ENCODE measurements around the gene ATRIP.
"Not testable (repeated sequence)": the region's sequence is repeated elsewhere in the genome, so short reads cannot be mapped to it uniquely, and the experiment has no call there.

The ATRIP gene

GRCh38 chr3:48467110-48467454 lies 20.5 kb downstream of the ATRIP start:
- no peak for DNase-seq

- DNase-seq = no peak
Observed at GRCh38 chr3:48467473-48468267, 21.1 kb downstream of the ATRIP start.

GRCh38 chr3:48468329-48468731 lies 21.8 kb downstream of the ATRIP start:
- DNase-seq = peak in 1 of 56 donors; percentile 33

DNA sequence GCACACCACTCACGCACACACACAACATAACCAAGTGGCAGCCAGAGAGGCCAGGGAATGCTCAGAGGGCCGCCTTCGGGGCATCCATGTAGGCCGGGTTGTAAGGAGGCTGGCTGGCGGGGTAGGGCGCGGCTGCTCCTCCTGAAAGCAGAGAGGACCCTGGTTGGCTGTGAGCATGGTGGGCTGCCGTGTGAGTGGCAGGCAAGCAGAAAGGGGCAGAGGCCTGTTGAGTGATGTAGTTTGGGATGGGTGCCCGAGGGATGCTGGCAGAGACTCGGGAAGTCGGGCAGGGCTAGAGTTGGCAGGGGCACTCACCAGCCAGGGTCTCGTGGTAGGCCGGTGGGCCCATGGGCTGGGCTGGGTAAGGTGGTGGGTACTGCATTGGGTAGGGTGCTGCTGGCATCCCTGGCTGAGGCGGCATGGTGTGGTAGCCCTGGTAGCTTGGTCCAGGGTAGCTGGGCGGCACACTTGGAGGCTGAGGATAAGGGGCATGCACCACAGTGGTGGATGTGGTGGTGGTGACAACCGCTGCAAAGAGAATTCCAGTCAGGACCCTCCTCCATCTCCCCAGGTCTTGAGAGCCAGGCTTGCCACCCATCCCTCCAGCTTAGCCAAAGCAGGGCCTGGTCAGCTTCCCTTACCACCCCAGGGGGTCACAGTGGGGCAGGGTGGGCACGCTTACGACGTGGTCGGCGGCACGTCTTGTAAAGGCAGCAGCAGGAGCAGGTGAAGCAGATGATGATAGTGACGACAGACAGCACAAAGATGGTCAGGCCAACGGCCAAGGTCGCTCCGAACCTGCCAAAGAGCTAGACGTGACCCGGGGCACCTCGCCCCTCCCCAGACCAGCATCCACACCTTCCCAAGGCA lies 22.7 kb downstream of the ATRIP start:
- peak in 20 of 56 donors; percentile 18 to 49 (median 34) for DNase-seq

DNA sequence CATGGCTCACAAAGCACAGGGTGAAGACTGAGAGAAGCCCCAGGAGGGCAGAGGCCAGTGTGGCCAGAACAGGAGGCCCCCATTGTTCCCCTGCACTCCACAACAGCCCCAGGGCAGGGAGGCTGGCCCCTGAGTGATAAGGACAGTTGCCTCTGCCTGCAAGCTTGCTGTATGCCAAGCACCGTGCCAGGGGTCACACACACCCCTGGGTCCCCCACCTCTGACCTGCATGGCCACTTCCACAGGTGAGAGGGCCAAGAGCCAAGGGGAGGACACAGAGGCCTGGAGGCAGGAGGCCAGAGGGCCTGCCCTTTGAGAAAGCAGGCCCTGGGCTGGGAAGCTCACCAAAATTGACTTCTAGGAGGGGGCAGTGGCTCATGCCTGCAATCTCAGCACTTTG lies 23.7 kb downstream of the ATRIP start:
- DNase-seq = no peak

GRCh38 chr3:48472673-48472922 lies 26.1 kb downstream of the ATRIP start:
- DNase-seq = peak in 3 of 56 donors; percentile 53 to 64 (median 57)

GRCh38 chr3:48472923-48473616 lies 26.5 kb downstream of the ATRIP start:
- peak in 53 of 56 donors; percentile 40 to 91 (median 75) for DNase-seq

- DNase-seq = no peak
Observed at GRCh38 chr3:48473617-48473952, 27.0 kb downstream of the ATRIP start.

GRCh38 chr3:48474031-48474430 lies 27.5 kb downstream of the ATRIP start:
- DNase-seq = not testable (repeated sequence)

DNA sequence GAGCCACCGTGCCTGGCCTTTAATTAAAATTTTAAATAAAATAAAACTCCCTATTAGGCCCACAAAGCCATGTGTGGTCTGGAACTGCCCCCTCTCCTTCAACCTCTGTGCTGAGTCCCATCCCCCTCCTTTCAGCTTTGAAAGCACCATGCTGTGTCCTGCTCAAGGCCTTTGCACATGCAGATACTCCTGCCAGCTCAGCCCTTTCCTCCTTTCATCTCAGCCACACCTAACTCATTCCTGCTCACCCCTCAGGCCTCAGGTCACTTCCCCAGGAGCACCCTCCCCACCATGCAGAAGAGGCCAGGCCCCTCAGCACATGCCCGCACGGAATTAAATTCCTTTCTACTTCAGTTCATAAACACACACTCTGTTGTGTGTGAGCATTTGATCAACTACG lies 28.1 kb downstream of the ATRIP start:
- no peak for DNase-seq

GRCh38 chr3:48475188-48475587 lies 28.7 kb downstream of the ATRIP start:
- DNase-seq = no peak

GRCh38 chr3:48476426-48477053 lies 30.0 kb downstream of the ATRIP start:
- no peak for DNase-seq

GRCh38 chr3:48477959-48478520 lies 31.5 kb downstream of the ATRIP start:
- no peak for DNase-seq

DNA sequence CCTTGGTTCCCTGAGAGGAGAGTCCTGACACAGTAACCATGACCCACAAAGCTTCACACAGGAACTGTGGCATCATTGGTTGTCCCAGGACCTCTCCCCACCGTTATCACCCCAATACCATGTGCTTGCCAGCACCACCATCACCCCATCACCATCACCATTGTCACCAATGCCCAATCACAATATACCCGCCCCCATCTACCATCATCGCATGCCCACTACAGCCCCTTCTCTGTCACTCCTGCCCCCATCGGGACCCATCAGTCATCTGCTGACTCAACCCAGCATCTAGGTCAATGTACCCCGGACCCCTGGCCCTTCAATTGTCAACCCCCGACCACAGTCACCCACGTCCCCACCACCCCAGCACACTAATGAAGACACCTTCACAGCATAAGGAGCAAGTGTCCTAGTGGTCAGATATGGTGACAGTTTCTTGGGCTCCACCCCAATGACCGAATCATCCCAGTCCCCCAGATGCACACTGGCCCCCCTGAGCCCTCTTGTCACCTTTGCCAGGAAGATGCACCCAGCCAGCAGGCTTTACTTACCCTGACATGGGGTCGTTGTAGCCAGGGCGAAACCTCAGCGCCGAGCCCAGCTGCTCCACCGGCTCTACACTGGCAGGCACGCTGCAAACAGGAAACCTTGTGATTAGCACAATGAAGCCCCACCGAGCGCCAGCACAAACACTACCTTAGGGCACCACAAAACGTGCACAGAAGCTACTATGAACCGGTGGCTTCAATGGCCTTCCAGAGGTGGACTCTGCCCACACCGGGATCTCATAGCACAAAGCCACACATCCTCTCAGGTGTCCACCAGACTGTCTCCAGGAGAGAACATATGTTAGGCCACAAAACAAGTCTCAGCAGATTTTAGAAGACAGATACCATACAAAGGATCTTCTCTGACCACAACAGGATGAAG lies 32.4 kb downstream of the ATRIP start:
- no peak for DNase-seq

GRCh38 chr3:48480891-48481290 lies 34.4 kb downstream of the ATRIP start:
- DNase-seq = not testable (repeated sequence)

DNA sequence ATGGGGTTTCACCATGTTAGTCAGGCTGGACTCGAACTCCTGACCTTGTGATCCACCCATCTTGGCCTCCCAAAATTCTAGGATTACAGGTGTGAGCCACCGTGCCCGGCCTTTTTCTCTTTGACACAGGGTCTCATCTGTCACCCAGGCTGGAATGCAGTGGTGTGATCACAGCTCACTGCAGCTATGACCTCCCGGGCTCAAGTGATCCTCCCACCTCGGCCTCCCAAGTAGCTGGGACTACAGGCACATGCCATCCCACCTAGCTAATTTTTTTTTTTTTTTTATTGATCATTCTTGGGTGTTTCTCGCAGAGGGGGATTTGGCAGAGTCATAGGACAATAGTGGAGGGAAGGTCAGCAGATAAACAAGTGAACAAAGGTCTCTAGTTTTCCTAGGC lies 36.3 kb downstream of the ATRIP start:
- DNase-seq = not testable (repeated sequence)

DNA sequence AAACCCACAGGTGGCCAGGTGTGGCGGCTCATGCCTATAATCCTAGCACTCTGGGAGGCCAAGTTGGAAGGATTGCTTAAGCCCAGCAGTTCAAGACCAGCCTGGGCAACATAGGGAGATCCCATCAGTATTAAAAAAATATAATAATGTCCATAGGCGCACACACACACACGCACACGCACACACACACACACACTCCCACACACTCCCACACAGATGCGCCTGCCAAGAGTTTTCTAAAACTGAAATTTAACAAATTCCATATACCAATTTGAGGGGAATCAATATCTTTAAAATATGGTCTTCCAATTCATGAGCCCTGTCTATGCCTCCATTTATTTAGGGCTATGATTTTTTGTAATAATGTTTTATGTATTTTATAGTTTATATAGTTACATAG lies 40.4 kb downstream of the ATRIP start:
- DNase-seq = no peak

DNA sequence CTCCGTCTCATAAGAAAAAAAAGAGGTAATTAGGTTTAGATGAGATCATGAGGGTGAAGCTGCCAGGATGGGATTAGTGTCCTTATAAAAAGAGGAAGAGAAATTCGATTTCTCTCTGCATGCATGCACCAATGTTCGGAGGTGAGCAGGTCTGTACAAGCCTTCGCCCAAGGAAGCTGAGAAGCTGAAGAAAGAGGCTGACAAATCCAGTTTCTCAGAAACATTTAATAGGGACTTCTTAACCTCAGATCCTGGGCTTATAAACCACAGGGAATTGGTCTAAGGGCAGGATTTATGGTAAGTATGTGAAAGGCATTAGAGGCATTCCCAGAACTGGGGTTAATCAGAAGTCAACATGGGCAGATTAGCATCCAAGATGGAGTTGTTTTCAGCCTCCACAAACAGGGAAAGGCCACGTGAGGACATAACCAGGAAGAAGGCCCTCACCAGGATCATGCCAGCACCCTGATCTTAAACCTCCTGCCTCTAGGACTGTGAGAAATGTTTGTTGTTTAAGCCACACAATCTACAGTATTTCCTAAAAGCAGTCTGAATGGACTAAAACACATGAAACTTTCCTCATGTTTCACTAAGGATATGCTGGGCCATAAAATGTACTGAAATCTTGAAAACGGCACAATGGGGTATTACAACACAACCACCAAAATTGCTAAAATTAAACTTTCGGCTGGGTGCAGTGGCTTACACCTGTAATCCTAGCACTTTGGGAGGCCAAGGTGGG lies 46.1 kb downstream of the ATRIP start:
- DNase-seq = no peak

GRCh38 chr3:48493203-48493501 lies 46.6 kb downstream of the ATRIP start:
- peak in 2 of 56 donors; percentile 7 to 23 for DNase-seq

GRCh38 chr3:48500656-48501055 lies 54.1 kb downstream of the ATRIP start:
- no peak for DNase-seq
